GM10266 (cell line): ENCODE measurements around the gene ZDHHC11B.
"Not testable (repeated sequence)": the region's sequence is repeated elsewhere in the genome, so short reads cannot be mapped to it uniquely, and the experiment has no call there.

Experiments
- DNase-seq: peaks from one replicate; pipeline ENCODE4 v3.0.0; 2012; ENCODE audit errors: extremely low spot score
- CTCF ChIP-seq: IDR thresholded peaks from 2 replicates; pipeline ENCODE4 v1.5.1; 2012; ENCODE audit warnings: mild to moderate bottlenecking, low read depth; ENCODE audit not compliant: control insufficient read depth, insufficient read depth; ENCODE audit errors: missing control alignments

The ZDHHC11B gene

GRCh38 chr5:777756-778161, 6.8 kb downstream of the ZDHHC11B start:
- DNase-seq: no peak
- TF ChIP-seq CTCF: no peak

- peak; percentile 6 for DNase-seq
- TF ChIP-seq CTCF: no peak
These were observed 7.4 kb downstream of the ZDHHC11B start for GRCh38 chr5:776862-777711.

GRCh38 chr5:775961-776861, 8.3 kb downstream of the ZDHHC11B start:
- peak; percentile 22 for DNase-seq
- TF ChIP-seq CTCF: no peak

- not testable (repeated sequence) for DNase-seq
These were observed 9.0 kb downstream of the ZDHHC11B start for GRCh38 chr5:775595-775960.

- DNase-seq: peak; percentile 15
These were observed 9.5 kb downstream of the ZDHHC11B start for GRCh38 chr5:774854-775505.

- DNase-seq: peak; percentile 5
These were observed 10.2 kb downstream of the ZDHHC11B start for GRCh38 chr5:774304-774703.

GRCh38 chr5:773517-774264, 10.8 kb downstream of the ZDHHC11B start:
- DNase-seq: peak; percentile 7
- no peak for TF ChIP-seq CTCF

GRCh38 chr5:772931-773330, 11.6 kb downstream of the ZDHHC11B start:
- peak; percentile 16 for DNase-seq

- DNase-seq: not testable (repeated sequence)
These were observed 12.0 kb downstream of the ZDHHC11B start for GRCh38 chr5:772547-772890.

- DNase-seq: not testable (repeated sequence)
These were observed 12.5 kb downstream of the ZDHHC11B start for GRCh38 chr5:771841-772546.

GRCh38 chr5:771087-771781, 13.3 kb downstream of the ZDHHC11B start:
- DNase-seq: not testable (repeated sequence)

- not testable (repeated sequence) for DNase-seq
These were observed 13.9 kb downstream of the ZDHHC11B start for GRCh38 chr5:770585-770984.
